Tibial artery (tissue), 4 donors: ENCODE results near the gene BNC2.
A peak's percentile ranks its signal among the peaks of the same experiment; 100 is the strongest.

Experiments
- DNase-seq, 2 donors: peaks; one replicate each; pipeline ENCODE4 v3.0.0-alpha.2; 2019
- H3K27ac ChIP-seq, 2 donors: fragments of 200-600 bp; sonication (generic) in 1 of 2; 1 replicate in 1 of 2; 2 replicates in 1 of 2; pipeline ENCODE4 v1.5.1; 2018 to 2019; ENCODE audit warnings: mild to moderate bottlenecking in 1 of 2
- H3K27me3 ChIP-seq, 2 donors: fragments of 200-600 bp; sonication (generic) in 1 of 2; one replicate each; pipeline versions ENCODE4 v1.5.1 to v1.6.0; 2016 to 2019
- H3K36me3 ChIP-seq, 3 donors: fragments of 200-600 bp; sonication (generic) in 2 of 3; one replicate each; pipeline ENCODE4 v1.5.1; 2016 to 2019; ENCODE audit warnings: mild to moderate bottlenecking in 2 of 3
- H3K4me1 ChIP-seq, 4 donors: fragments of 200-600 bp; sonication (generic) in 2 of 4; 1 replicate in 3 of 4; 2 replicates in 1 of 4; pipeline ENCODE4 v1.5.1; 2016 to 2019
- H3K4me3 ChIP-seq, 2 donors: fragments of 200-600 bp; sonication (generic) in 1 of 2; 1 replicate in 1 of 2; 2 replicates in 1 of 2; pipeline ENCODE4 v1.5.1; 2018 to 2019; ENCODE audit warnings: mild to moderate bottlenecking in 2 of 2
- H3K9me3 ChIP-seq, 3 donors: fragments of 200-600 bp; sonication (generic) in 1 of 3; one replicate each; pipeline ENCODE4 v1.5.1; 2016 to 2019
- intact Hi-C: fragments of 100-400 bp; cut with DNase I; formaldehyde crosslinking; loops from one replicate; pipeline ENCODE4 v1.15.0; 2023; ENCODE audit warnings: low total_unique reads
- TF ChIP-seq, protein P1 (sequence below), 2 experiments: fragments of 200-600 bp in 1 of 2; fragments of 450-650 bp in 1 of 2; IDR thresholded peaks; one replicate each; pipeline ENCODE4 v1.5.1; 2017 to 2019; ENCODE audit warnings: antibody characterized with exemption in 2 of 2, mild to moderate bottlenecking in 1 of 2, moderate library complexity in 1 of 2

The BNC2 gene

GRCh38 chr9:16871336-16872151 is 1.1 kb upstream of the BNC2 start:
- TF ChIP-seq, protein P1, sequence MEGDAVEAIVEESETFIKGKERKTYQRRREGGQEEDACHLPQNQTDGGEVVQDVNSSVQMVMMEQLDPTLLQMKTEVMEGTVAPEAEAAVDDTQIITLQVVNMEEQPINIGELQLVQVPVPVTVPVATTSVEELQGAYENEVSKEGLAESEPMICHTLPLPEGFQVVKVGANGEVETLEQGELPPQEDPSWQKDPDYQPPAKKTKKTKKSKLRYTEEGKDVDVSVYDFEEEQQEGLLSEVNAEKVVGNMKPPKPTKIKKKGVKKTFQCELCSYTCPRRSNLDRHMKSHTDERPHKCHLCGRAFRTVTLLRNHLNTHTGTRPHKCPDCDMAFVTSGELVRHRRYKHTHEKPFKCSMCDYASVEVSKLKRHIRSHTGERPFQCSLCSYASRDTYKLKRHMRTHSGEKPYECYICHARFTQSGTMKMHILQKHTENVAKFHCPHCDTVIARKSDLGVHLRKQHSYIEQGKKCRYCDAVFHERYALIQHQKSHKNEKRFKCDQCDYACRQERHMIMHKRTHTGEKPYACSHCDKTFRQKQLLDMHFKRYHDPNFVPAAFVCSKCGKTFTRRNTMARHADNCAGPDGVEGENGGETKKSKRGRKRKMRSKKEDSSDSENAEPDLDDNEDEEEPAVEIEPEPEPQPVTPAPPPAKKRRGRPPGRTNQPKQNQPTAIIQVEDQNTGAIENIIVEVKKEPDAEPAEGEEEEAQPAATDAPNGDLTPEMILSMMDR (IDR thresholded peaks at IDR 0.05), result no peak
- peak; percentile 66 to 81 for DNase-seq
- Histone ChIP-seq H3K27me3 (no peaks in the 10 kb centered on the region), H3K36me3 (no peaks in the 10 kb centered on the region), H3K27ac (peak overlapping the region; percentile 81 to 87), H3K4me3 (peak overlapping the region; percentile 71 to 95), H3K9me3 (no peaks in the 10 kb centered on the region), H3K4me1 (peaks cover 0 to 18% (median 10%) of the 10 kb centered on the region in 4 donors)
- intact Hi-C loops, result no loop called here

GRCh38 chr9:16869882-16870595 is 431 bp downstream of the BNC2 start:
- Histone ChIP-seq H3K4me1 (peaks cover 0 to 18% (median 10%) of the 10 kb centered on the region in 4 donors), H3K9me3 (no peaks in the 10 kb centered on the region), H3K27me3 (no peaks in the 10 kb centered on the region), H3K4me3 (peak overlapping the region; percentile 71 to 95), H3K36me3 (no peaks in the 10 kb centered on the region), H3K27ac (peak overlapping the region; percentile 81 to 87)
- intact Hi-C loops, result no loop called here
- TF ChIP-seq, protein P1 (IDR thresholded peaks at IDR 0.05), result no peak
- DNase-seq, result peak in 1 of 2 donors; percentile 70

DNA sequence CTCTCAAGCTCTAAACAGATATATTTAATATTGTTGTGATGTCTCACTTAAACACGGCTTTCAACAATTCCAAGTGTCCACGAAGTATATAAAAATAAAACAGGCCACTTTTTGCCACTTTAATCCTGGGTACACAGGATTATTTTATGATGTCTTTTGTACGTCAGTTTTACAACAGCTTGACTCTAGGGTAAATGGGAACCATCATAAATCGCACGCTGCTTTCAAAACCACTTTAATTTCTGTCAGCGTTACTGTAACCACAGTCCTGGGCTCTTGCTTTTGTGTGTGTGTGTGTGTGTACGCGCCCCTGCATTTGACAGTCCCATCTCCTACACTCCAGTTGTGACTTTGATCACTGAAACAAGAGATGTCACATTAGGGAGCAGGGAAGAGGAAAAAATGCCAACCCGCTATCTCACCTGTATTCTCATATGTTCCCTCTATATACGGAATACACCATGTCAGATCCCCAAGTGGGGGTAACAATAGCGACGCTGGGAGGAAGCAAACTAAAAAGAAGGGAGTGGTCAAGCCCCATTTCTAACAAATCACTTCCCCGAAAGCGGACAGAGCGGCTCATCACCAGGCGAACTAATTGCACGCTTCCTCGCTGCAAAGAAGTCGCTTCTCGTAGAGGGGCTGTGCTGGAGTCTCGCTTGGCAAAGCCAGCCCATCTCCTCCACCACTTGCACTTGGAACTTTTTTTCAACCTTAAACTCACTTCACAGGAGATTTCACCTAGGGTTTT is 1.2 kb downstream of the BNC2 start:
- TF ChIP-seq, protein P1 (IDR thresholded peaks at IDR 0.05), result no peak
- Histone ChIP-seq H3K4me3 (peak overlapping the region; percentile 71 to 95), H3K27ac (peak overlapping the region in 1 of 2 donors; percentile 87), H3K4me1 (peaks cover 0 to 18% (median 10%) of the 10 kb centered on the region in 4 donors), H3K27me3 (no peaks in the 10 kb centered on the region), H3K36me3 (no peaks in the 10 kb centered on the region), H3K9me3 (no peaks in the 10 kb centered on the region)
- intact Hi-C loops, result no loop called here
- peak in 1 of 2 donors; percentile 41 for DNase-seq

DNA sequence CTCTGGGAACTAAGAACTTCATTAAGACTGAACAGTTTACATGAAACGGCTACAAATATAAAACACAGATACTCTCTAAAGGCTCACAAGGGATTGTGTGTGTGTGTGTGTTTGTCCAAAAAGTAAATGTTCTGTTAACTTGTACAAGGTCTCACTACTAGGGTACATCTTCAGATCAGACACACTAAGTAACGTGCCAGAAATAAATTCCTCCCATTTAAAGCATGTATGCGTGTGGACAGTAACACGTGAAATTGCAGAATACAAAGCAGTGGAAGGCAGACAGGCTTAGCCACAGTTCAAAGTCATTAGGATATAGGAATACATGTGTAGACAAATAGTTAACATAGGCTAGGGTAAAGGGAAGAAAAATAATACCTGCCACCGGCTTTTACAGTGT is 1.8 kb downstream of the BNC2 start:
- H3K4me1 ChIP-seq, result peaks cover 0 to 18% (median 10%) of the 10 kb centered on the region in 4 donors
- no peak overlapping the region for H3K4me3 ChIP-seq
- intact Hi-C loops, result no loop called here
- TF ChIP-seq, protein P1 (IDR thresholded peaks at IDR 0.05), result no peak
- no peaks in the 10 kb centered on the region for H3K27me3 ChIP-seq
- H3K36me3 ChIP-seq, result no peaks in the 10 kb centered on the region
- H3K27ac ChIP-seq, result peak overlapping the region in 1 of 2 donors; percentile 1
- H3K9me3 ChIP-seq, result no peaks in the 10 kb centered on the region
- no peak for DNase-seq

- H3K27me3 ChIP-seq, result no peaks in the 10 kb centered on the region
- intact Hi-C loops, result no loop called here
- H3K4me3 ChIP-seq, result peak overlapping the region in 1 of 2 donors; percentile 8
Measured at GRCh38 chr9:16867576-16868311, 2.7 kb downstream of the BNC2 start.

More at GRCh38 chr9:16867576-16868311, 2.7 kb downstream of the BNC2 start:
- peak in 1 of 2 donors; percentile 37 for DNase-seq
- Histone ChIP-seq H3K4me1 (peaks cover 0 to 18% (median 10%) of the 10 kb centered on the region in 4 donors), H3K36me3 (no peaks in the 10 kb centered on the region), H3K27ac (peak overlapping the region in 1 of 2 donors; percentile 19), H3K9me3 (no peaks in the 10 kb centered on the region)
- TF ChIP-seq, protein P1 (IDR thresholded peaks at IDR 0.05), result no peak
